Transverse colon (tissue), 3 donors: ENCODE results near the gene DRD3.

Source experiments
- POLR2A ChIP-seq: fragments of 450-650 bp; IDR thresholded peaks from one replicate; pipeline ENCODE4 v1.6.1; 2016; ENCODE audit warnings: antibody characterized with exemption, mild to moderate bottlenecking, moderate library complexity
- POLR2AphosphoS5 ChIP-seq, 3 donors: sonication (generic); formaldehyde crosslinking; IDR thresholded peaks; one replicate each; pipeline ENCODE4 v1.6.1; 2016; ENCODE audit warnings: antibody characterized with exemption in 3 of 3

DNA sequence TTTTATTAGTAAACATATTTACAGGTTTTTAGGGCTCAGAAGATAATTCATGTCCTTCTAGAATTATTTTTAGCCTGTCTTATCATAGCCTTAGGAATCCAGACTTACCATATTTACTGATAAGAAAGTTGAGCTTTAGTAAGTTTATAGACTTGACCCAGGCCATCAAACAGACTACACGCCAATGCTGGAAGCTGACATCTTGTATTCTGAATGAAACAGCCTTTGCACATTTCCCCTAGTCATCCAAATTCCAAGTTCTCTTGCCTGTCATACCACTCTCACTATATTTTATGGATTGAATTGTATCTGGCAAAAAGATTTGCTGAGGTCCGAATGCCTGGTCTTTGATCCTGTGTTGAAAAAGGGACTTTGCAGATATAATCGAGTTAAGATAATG lies 58.6 kb downstream of the DRD3 start:
- TF ChIP-seq POLR2A: no peak
- TF ChIP-seq POLR2AphosphoS5 (IDR thresholded peaks at IDR 0.05): no peak
